CD4-positive, alpha-beta T cell (primary cell): ENCODE measurements around the gene MYO1B. TPM values are rescaled to one million over a fixed set of nuclear protein-coding genes. Genes with fewer than 3 reads are reported as not detected.

Experiments used
- ATAC-seq: fragments of 200-7000 bp; cut with Tn5 transposase; one replicate; pipeline ENCODE4 v1.10.0; 2022; ENCODE audit warnings: mild to moderate bottlenecking; ENCODE audit not compliant: poor library complexity
- CTCF ChIA-PET: fragments of 350-600 bp; sonication (Branson Sonifier 250); formaldehyde crosslinking; loops from one replicate; lab custom pipeline; 2021; ENCODE audit warnings: antibody characterized with exemption, inconsistent platforms; lab: Charles Lee
- POLR2A ChIA-PET: fragments of 350-600 bp; sonication (Branson Sonifier 250); formaldehyde crosslinking; loops from one replicate; lab custom pipeline; 2021; ENCODE audit warnings: antibody characterized with exemption, inconsistent platforms; lab: Charles Lee
- DNase-seq, 14 experiments: peaks; one replicate each; pipeline ENCODE4 v3.0.0-alpha.2; 2013 to 2020; ENCODE audit warnings: mixed read lengths in 2 of 14
- H3K27ac ChIP-seq, 2 donors: one replicate each; pipeline versions ENCODE4 v1.5.1 to v1.7.0; 2013; ENCODE audit warnings: low read length in 2 of 2, low read depth in 1 of 2, mild to moderate bottlenecking in 1 of 2
- H3K27me3 ChIP-seq, 2 experiments: 1 replicate in 1 of 2; 2 replicates in 1 of 2; pipeline versions ENCODE4 v1.6.1 to v1.7.0; 2013; ENCODE audit warnings: low read length in 2 of 2, control low read depth in 1 of 2, mild to moderate bottlenecking in 1 of 2, moderate library complexity in 1 of 2; ENCODE audit not compliant: insufficient read depth in 2 of 2, control insufficient read depth in 1 of 2
- H3K36me3 ChIP-seq: one replicate; pipeline ENCODE4 v1.6.1; 2013; ENCODE audit warnings: low read length, control low read depth; ENCODE audit not compliant: insufficient read depth
- H3K4me1 ChIP-seq: one replicate; pipeline ENCODE4 v1.6.1; 2013; ENCODE audit warnings: low read length, control low read depth; ENCODE audit not compliant: insufficient read depth
- H3K4me3 ChIP-seq: one replicate; pipeline ENCODE4 v1.5.1; 2013; ENCODE audit warnings: mild to moderate bottlenecking, low read length, moderate library complexity
- H3K9me3 ChIP-seq, 2 experiments: 1 replicate in 1 of 2; 2 replicates in 1 of 2; pipeline versions ENCODE4 v1.6.1 to v1.7.0; 2013; ENCODE audit warnings: low read length in 2 of 2, mild to moderate bottlenecking in 2 of 2, control low read depth in 1 of 2, moderate library complexity in 1 of 2; ENCODE audit not compliant: control insufficient read depth in 1 of 2, insufficient read depth in 1 of 2
- H3K27ac Mint-ChIP-seq: one replicate; pipeline ENCODE4 v1.8.0; 2020; ENCODE audit warnings: mixed read lengths
- H3K27me3 Mint-ChIP-seq: one replicate; pipeline ENCODE4 v1.8.0; 2021; ENCODE audit warnings: mixed read lengths
- H3K36me3 Mint-ChIP-seq: one replicate; pipeline ENCODE4 v1.8.0; 2021; ENCODE audit warnings: low read depth, mixed read lengths
- H3K4me1 Mint-ChIP-seq: one replicate; pipeline ENCODE4 v1.8.0; 2021; ENCODE audit warnings: low read depth, mixed read lengths
- H3K4me3 Mint-ChIP-seq: one replicate; pipeline ENCODE4 v1.8.0; 2020; ENCODE audit warnings: mild to moderate bottlenecking, mixed read lengths
- H3K9me3 Mint-ChIP-seq: one replicate; pipeline ENCODE4 v1.8.0; 2020; ENCODE audit warnings: mixed read lengths
- intact Hi-C, 2 experiments: fragments of 100-400 bp; cut with DNase I in 1 of 2; cut with micrococcal nuclease in 1 of 2; formaldehyde crosslinking; loops; one replicate each; pipeline versions ENCODE4 v1.15.1 to v1.9.0; 2023 to 2025; cut with DNase I, micrococcal nuclease
- total RNA-seq, 174 experiments: library from RNA in 2 of 174; stranded (reverse) in 2 of 174; gene quantifications; one replicate each; pipeline ENCODE4 v1.2.3 and lab custom pipeline; 2021 to 2026
- TF ChIP-seq, protein P1 (sequence below): fragments of 200-600 bp; IDR thresholded peaks from one replicate; pipeline ENCODE4 v1.8.0; 2022; ENCODE audit warnings: antibody characterized with exemption, mild to moderate bottlenecking

MYO1B gene
- total RNA-seq, 2 experiments from 2014 or later = 0.98 to 1.3 TPM

GRCh38 chr2:191245869-191246531, 796 bp downstream of the MYO1B start:
- DNase-seq = peak in 7 of 14 experiments; percentile 6 to 36 (median 31)
- no peaks in the 10 kb centered on the region for H3K36me3 ChIP-seq
- ChIA-PET CTCF (interaction anchor here (0.5 kb wide), 1 partner anchor 293 kb away, joined by 3 read pairs; no protein-coding TSS in a partner anchor), POLR2A (interaction anchor here (0.6 kb wide), 1 partner anchor 22 kb away, joined by 3 read pairs; no protein-coding TSS in a partner anchor)
- H3K4me3 ChIP-seq = peak overlapping the region; percentile 48
- peak; percentile 33 for ATAC-seq
- H3K27me3 ChIP-seq = peaks cover 0 to 13% of the 10 kb centered on the region in 2 experiments
- peaks cover 0 to 3% of the 10 kb centered on the region in 2 experiments for H3K9me3 ChIP-seq
- Mint-ChIP-seq H3K36me3 (no peaks in the 10 kb centered on the region), H3K9me3 (peaks cover 4% of the 10 kb centered on the region), H3K4me1 (peaks cover 12% of the 10 kb centered on the region), H3K27ac (no peak overlapping the region), H3K27me3 (peaks cover 48% of the 10 kb centered on the region), H3K4me3 (peak overlapping the region; percentile 89)
- no peak overlapping the region for H3K27ac ChIP-seq
- H3K4me1 ChIP-seq = peaks cover 12% of the 10 kb centered on the region
- intact Hi-C loops = no loop called here
- TF ChIP-seq, protein P1, sequence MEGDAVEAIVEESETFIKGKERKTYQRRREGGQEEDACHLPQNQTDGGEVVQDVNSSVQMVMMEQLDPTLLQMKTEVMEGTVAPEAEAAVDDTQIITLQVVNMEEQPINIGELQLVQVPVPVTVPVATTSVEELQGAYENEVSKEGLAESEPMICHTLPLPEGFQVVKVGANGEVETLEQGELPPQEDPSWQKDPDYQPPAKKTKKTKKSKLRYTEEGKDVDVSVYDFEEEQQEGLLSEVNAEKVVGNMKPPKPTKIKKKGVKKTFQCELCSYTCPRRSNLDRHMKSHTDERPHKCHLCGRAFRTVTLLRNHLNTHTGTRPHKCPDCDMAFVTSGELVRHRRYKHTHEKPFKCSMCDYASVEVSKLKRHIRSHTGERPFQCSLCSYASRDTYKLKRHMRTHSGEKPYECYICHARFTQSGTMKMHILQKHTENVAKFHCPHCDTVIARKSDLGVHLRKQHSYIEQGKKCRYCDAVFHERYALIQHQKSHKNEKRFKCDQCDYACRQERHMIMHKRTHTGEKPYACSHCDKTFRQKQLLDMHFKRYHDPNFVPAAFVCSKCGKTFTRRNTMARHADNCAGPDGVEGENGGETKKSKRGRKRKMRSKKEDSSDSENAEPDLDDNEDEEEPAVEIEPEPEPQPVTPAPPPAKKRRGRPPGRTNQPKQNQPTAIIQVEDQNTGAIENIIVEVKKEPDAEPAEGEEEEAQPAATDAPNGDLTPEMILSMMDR = no peak

- no peaks in the 10 kb centered on the region for H3K36me3 ChIP-seq
- H3K36me3 Mint-ChIP-seq = no peaks in the 10 kb centered on the region
- H3K9me3 Mint-ChIP-seq = peaks cover 4% of the 10 kb centered on the region
- POLR2A ChIA-PET = no interaction called here
- no peak for ATAC-seq
- H3K9me3 ChIP-seq = peaks cover 0 to 3% of the 10 kb centered on the region in 2 experiments
- peaks cover 12% of the 10 kb centered on the region for H3K4me1 Mint-ChIP-seq
- no peak overlapping the region for H3K27ac ChIP-seq
- H3K4me3 ChIP-seq = no peak overlapping the region
- DNase-seq = no peak
- peaks cover 0 to 13% of the 10 kb centered on the region in 2 experiments for H3K27me3 ChIP-seq
- peaks cover 44% of the 10 kb centered on the region for H3K27me3 Mint-ChIP-seq
- intact Hi-C loops = no loop called here
- CTCF ChIA-PET = no interaction called here
- H3K27ac Mint-ChIP-seq = no peak overlapping the region
- TF ChIP-seq, protein P1 = no peak
- peak overlapping the region; percentile 37 for H3K4me3 Mint-ChIP-seq
- H3K4me1 ChIP-seq = peaks cover 12% of the 10 kb centered on the region
Measured at GRCh38 chr2:191246820-191247380, 1.7 kb downstream of the MYO1B start.

DNA sequence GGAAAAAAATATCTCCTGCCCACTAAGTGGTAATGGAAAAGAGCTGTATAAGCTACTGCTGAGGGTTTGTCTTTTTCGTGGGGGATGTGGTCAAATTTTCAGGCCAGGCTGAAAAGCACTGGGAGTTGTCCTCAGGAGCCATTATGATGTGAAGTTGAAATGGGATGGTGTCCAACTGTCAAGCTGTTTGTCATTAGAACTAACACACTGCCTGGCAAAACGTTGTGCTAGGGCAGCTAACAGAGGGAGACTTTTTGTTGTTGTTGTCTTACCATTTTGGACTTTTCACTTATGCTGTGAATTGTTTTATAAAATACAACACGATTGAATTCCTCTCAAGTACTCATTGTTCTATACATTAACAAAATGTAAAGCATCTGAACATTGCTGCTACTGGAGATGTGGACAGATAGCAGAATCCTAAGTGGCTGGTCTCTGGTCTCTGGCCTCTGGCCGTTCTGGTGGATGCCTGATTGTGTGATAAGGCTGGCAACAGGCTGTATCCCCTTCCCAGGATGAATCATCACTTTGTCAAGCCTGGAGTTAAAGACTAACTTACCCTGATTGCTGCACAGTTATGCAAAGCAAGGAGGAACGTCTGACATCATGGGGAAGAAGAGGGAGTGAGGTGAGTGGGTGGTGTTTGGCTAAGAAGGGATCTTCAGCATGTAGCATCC, 2.3 kb downstream of the MYO1B start:
- ATAC-seq (no peak), DNase-seq (no peak)
- H3K4me1 Mint-ChIP-seq = peaks cover 12% of the 10 kb centered on the region
- Histone ChIP-seq H3K36me3 (no peaks in the 10 kb centered on the region), H3K4me1 (peaks cover 12% of the 10 kb centered on the region), H3K9me3 (peaks cover 0 to 3% of the 10 kb centered on the region in 2 experiments), H3K27me3 (peaks cover 0 to 13% of the 10 kb centered on the region in 2 experiments), H3K27ac (no peak overlapping the region), H3K4me3 (no peak overlapping the region)
- H3K27ac Mint-ChIP-seq = no peak overlapping the region
- intact Hi-C loops = no loop called here
- peak overlapping the region; percentile 44 for H3K4me3 Mint-ChIP-seq
- no peaks in the 10 kb centered on the region for H3K36me3 Mint-ChIP-seq
- H3K9me3 Mint-ChIP-seq = peaks cover 4% of the 10 kb centered on the region
- TF ChIP-seq, protein P1 = no peak
- CTCF ChIA-PET = no interaction called here
- POLR2A ChIA-PET = no interaction called here
- H3K27me3 Mint-ChIP-seq = peaks cover 44% of the 10 kb centered on the region
